Hepatocyte (in vitro differentiated cells): ENCODE data around the gene SND1.
"Not testable (repeated sequence)": the region's sequence is repeated elsewhere in the genome, so short reads cannot be mapped to it uniquely, and the experiment has no call there.

ENCODE experiments used
- CTCF ChIP-seq: fragments of 200-600 bp; sonication (generic); IDR thresholded peaks from 2 replicates; pipeline ENCODE4 v1.5.1; 2016; ENCODE audit warnings: antibody characterized with exemption, mild to moderate bottlenecking; ENCODE audit not compliant: poor library complexity
- EZH2 ChIP-seq: fragments of 200-600 bp; sonication (generic); IDR thresholded peaks from 2 replicates; pipeline ENCODE4 v1.6.1; 2016; ENCODE audit warnings: antibody characterized with exemption, mild to moderate bottlenecking, borderline replicate concordance
- EZH2phosphoT487 ChIP-seq: fragments of 200-600 bp; sonication (generic); IDR thresholded peaks from one replicate; pipeline ENCODE4 v1.6.1; 2018; ENCODE audit warnings: antibody characterized with exemption, mild to moderate bottlenecking, low read depth, moderate library complexity; ENCODE audit not compliant: unreplicated experiment, severe bottlenecking

- TF ChIP-seq CTCF, EZH2phosphoT487, EZH2: not testable (repeated sequence)
Measured at GRCh38 chr7:127674923-127675322, 22.9 kb downstream of the SND1 start.
